ENCODE data around the gene GPR139.

GRCh38 chr16:20072874-20073202 is 852 bp downstream of the GPR139 start:
- TF ChIP-seq POLR2AphosphoS5 (IDR thresholded peaks at IDR 0.05; ENCODE audit: low read depth, low read length) (no peak), RAD21 (IDR thresholded peaks at IDR 0.05; ENCODE audit: low read length) (no peak), NRF1 (IDR thresholded peaks at IDR 0.05; ENCODE audit: low read depth, low read length) (no peak), REST (IDR thresholded peaks at IDR 0.05; ENCODE audit: low read depth, low read length) (no peak), CTCF (IDR thresholded peaks at IDR 0.05) (no peak), USF2 (IDR thresholded peaks at IDR 0.05; ENCODE audit: borderline replicate concordance, low read depth, low read length) (no peak), MXI1 (IDR thresholded peaks at IDR 0.05; ENCODE audit: low read depth, low read length) (no peak), RCOR1 (IDR thresholded peaks at IDR 0.05; ENCODE audit: low read length) (no peak), SMC3 (IDR thresholded peaks at IDR 0.05; ENCODE audit: low read depth, low read length) (no peak), SIN3A (IDR thresholded peaks at IDR 0.05; ENCODE audit: borderline replicate concordance, low read depth, low read length) (no peak)
